ENCODE results near the gene WDR82.

Gene WDR82

GRCh38 chr3:52250122-52250521 lies 28.3 kb downstream of the WDR82 start:
- H3K4me3 ChIP-seq (ENCODE audit: low read length), result no peak overlapping the region
- peaks cover 46% of the 10 kb centered on the region for H3K4me1 ChIP-seq (ENCODE audit: low read length)
- H2AFZ ChIP-seq (ENCODE audit: low read depth, low read length), result no peak overlapping the region
- H3K79me2 ChIP-seq (ENCODE audit: low read length), result peaks cover 12% of the 10 kb centered on the region; the same call in 1 of the 2 replicates
- H3K9me3 ChIP-seq (ENCODE audit: insufficient read depth, low read length), result no peaks in the 10 kb centered on the region
- no peaks in the 10 kb centered on the region for H3K27me3 ChIP-seq (ENCODE audit: low read depth, low read length)
- no peak overlapping the region for H3K27ac ChIP-seq (ENCODE audit: low read length)
- H3K4me2 ChIP-seq (ENCODE audit: low read length), result no peak overlapping the region
- H3K36me3 ChIP-seq (replicated peaks; ENCODE audit: low read depth, low read length), result peaks cover 32% of the 10 kb centered on the region
- TF ChIP-seq CTCF (IDR thresholded peaks at IDR 0.05; ENCODE audit: low read depth, low read length) (no peak), EZH2phosphoT487 (IDR thresholded peaks at IDR 0.05; ENCODE audit: low read depth) (no peak)
- peaks cover 21% of the 10 kb centered on the region for H4K20me1 ChIP-seq (ENCODE audit: insufficient read depth, low read length)
- H3K9ac ChIP-seq (ENCODE audit: low read length), result no peak overlapping the region

GRCh38 chr3:52249683-52250082 lies 28.8 kb downstream of the WDR82 start:
- H4K20me1 ChIP-seq (ENCODE audit: insufficient read depth, low read length), result peaks cover 21% of the 10 kb centered on the region
- peaks cover 31% of the 10 kb centered on the region for H3K36me3 ChIP-seq (replicated peaks; ENCODE audit: low read depth, low read length)
- no peak overlapping the region for H3K9ac ChIP-seq (ENCODE audit: low read length)
- no peak overlapping the region for H3K4me3 ChIP-seq (ENCODE audit: low read length)
- TF ChIP-seq CTCF (IDR thresholded peaks at IDR 0.05; ENCODE audit: low read depth, low read length) (no peak), EZH2phosphoT487 (IDR thresholded peaks at IDR 0.05; ENCODE audit: low read depth) (no peak)
- H3K27ac ChIP-seq (ENCODE audit: low read length), result no peak overlapping the region
- H3K79me2 ChIP-seq (ENCODE audit: low read length), result peaks cover 12% of the 10 kb centered on the region; the same call in 1 of the 2 replicates
- H3K9me3 ChIP-seq (ENCODE audit: insufficient read depth, low read length), result no peaks in the 10 kb centered on the region
- H3K27me3 ChIP-seq (ENCODE audit: low read depth, low read length), result no peaks in the 10 kb centered on the region
- peaks cover 51% of the 10 kb centered on the region for H3K4me1 ChIP-seq (ENCODE audit: low read length)
- no peak overlapping the region for H2AFZ ChIP-seq (ENCODE audit: low read depth, low read length)
- H3K4me2 ChIP-seq (ENCODE audit: low read length), result no peak overlapping the region

GRCh38 chr3:52248816-52249547 lies 29.5 kb downstream of the WDR82 start:
- Histone ChIP-seq H3K27ac (ENCODE audit: low read length) (no peak overlapping the region), H3K4me2 (ENCODE audit: low read length) (no peak overlapping the region), H3K4me1 (ENCODE audit: low read length) (peaks cover 52% of the 10 kb centered on the region), H2AFZ (ENCODE audit: low read depth, low read length) (no peak overlapping the region), H3K27me3 (ENCODE audit: low read depth, low read length) (no peaks in the 10 kb centered on the region), H3K4me3 (ENCODE audit: low read length) (no peak overlapping the region), H3K36me3 (replicated peaks; ENCODE audit: low read depth, low read length) (peaks cover 25% of the 10 kb centered on the region), H3K79me2 (ENCODE audit: low read length) (peaks cover 10% of the 10 kb centered on the region; the same call in 1 of the 2 replicates), H4K20me1 (ENCODE audit: insufficient read depth, low read length) (peaks cover 15% of the 10 kb centered on the region), H3K9me3 (ENCODE audit: insufficient read depth, low read length) (no peaks in the 10 kb centered on the region), H3K9ac (ENCODE audit: low read length) (no peak overlapping the region)
- TF ChIP-seq EZH2phosphoT487 (IDR thresholded peaks at IDR 0.05; ENCODE audit: low read depth), result no peak
- TF ChIP-seq CTCF (IDR thresholded peaks at IDR 0.05; ENCODE audit: low read depth, low read length), result no peak

- Histone ChIP-seq H3K4me3 (ENCODE audit: low read length) (no peak overlapping the region), H3K4me1 (ENCODE audit: low read length) (peaks cover 50% of the 10 kb centered on the region), H3K27me3 (ENCODE audit: low read depth, low read length) (no peaks in the 10 kb centered on the region), H3K79me2 (ENCODE audit: low read length) (peaks cover 8% of the 10 kb centered on the region; the same call in 1 of the 2 replicates), H3K27ac (ENCODE audit: low read length) (no peak overlapping the region), H2AFZ (ENCODE audit: low read depth, low read length) (no peak overlapping the region), H3K9ac (ENCODE audit: low read length) (no peak overlapping the region), H3K4me2 (ENCODE audit: low read length) (no peak overlapping the region), H3K9me3 (ENCODE audit: insufficient read depth, low read length) (0 out of 2 replicates have a peak, but pooled peaks cover 4% of the 10 kb centered on the region), H3K36me3 (replicated peaks; ENCODE audit: low read depth, low read length) (peaks cover 19% of the 10 kb centered on the region), H4K20me1 (ENCODE audit: insufficient read depth, low read length) (0 out of 2 replicates have a peak, but pooled peaks cover 9% of the 10 kb centered on the region)
- TF ChIP-seq CTCF (IDR thresholded peaks at IDR 0.05; ENCODE audit: low read depth, low read length) (no peak), EZH2phosphoT487 (IDR thresholded peaks at IDR 0.05; ENCODE audit: low read depth) (no peak)
Observed at GRCh38 chr3:52248165-52248541, 30.3 kb downstream of the WDR82 start.
